22Rv1 (cell line): ENCODE results near the gene TBC1D19.
A peak's percentile ranks its signal among the peaks of the same experiment; 100 is the strongest.
"Not testable (repeated sequence)": the region's sequence is repeated elsewhere in the genome, so short reads cannot be mapped to it uniquely, and the experiment has no call there.

Experiments
- H3K27ac ChIP-seq: fragments of 450-650 bp; 2 replicates; pipeline ENCODE4 v1.5.1; 2017
- ZFX ChIP-seq: fragments of 450-650 bp; IDR thresholded peaks from 2 replicates; pipeline ENCODE4 v1.6.1; 2017; ENCODE audit warnings: antibody characterized with exemption, borderline replicate concordance
- TF ChIP-seq, protein P1 (sequence below): fragments of 450-650 bp; IDR thresholded peaks from 2 replicates; pipeline ENCODE4 v1.5.1; 2017; ENCODE audit warnings: mild to moderate bottlenecking

Gene TBC1D19

DNA sequence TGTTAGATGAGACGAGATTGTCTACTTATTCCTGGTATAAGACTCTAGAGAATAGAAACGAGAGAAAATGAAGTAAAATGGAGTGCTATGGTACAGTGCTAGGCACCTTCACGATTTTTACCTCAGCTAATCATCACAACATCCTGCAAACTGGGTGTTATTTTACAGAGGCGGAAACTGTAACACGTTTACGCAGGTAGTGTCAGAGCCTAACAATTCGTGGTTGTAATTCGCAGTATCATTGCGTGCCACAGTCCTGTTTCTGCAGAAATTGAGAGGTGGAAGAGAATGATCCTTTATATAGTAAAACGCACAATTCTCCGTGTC, 383 bp upstream of the TBC1D19 start:
- peak overlapping the region; percentile 71 for H3K27ac ChIP-seq
- no peak for TF ChIP-seq ZFX
- TF ChIP-seq, protein P1, sequence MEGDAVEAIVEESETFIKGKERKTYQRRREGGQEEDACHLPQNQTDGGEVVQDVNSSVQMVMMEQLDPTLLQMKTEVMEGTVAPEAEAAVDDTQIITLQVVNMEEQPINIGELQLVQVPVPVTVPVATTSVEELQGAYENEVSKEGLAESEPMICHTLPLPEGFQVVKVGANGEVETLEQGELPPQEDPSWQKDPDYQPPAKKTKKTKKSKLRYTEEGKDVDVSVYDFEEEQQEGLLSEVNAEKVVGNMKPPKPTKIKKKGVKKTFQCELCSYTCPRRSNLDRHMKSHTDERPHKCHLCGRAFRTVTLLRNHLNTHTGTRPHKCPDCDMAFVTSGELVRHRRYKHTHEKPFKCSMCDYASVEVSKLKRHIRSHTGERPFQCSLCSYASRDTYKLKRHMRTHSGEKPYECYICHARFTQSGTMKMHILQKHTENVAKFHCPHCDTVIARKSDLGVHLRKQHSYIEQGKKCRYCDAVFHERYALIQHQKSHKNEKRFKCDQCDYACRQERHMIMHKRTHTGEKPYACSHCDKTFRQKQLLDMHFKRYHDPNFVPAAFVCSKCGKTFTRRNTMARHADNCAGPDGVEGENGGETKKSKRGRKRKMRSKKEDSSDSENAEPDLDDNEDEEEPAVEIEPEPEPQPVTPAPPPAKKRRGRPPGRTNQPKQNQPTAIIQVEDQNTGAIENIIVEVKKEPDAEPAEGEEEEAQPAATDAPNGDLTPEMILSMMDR = no peak

DNA sequence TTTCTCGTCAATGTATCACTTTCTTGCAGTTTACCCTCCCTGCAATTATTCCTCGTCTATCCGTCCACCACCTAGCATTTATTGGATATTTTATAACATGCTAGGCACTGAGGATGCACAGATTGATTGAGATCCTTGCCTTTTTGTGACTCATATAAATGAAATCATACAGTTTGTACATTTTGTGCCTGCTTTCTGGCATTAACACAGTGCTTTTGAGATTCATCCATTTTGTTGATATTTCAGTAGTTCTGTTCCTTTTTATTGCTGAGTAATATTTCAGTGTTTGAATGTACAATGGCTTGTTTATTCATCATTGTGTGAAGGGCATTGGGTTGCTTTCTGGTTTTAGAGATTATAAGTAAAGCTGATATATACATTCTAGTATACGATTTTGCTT, 841 bp downstream of the TBC1D19 start:
- TF ChIP-seq, protein P1 = no peak
- TF ChIP-seq ZFX = no peak
- no peak overlapping the region for H3K27ac ChIP-seq

DNA sequence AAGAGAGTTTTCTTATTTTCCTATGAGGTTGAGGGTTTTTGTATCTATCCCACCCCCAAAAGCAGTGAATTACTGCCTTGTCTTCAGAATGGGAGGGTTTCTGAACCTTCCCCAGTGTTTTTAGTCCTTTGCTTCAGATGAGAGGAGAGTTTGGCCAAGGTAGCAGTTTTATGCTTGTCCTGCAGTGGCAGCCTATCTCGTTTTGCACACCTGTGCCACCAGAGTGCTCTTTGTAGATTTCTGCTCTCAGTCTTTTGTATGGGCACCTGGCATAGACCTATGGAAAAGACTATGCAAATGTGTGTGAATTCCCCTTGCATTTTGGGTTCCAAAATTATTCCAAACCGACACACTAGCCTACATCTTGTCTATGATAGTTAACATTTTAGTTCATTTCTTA, 5.8 kb downstream of the TBC1D19 start:
- no peak for TF ChIP-seq ZFX
- TF ChIP-seq, protein P1 = peak; percentile 17; the same call in 1 of the 2 replicates
- no peak overlapping the region for H3K27ac ChIP-seq

DNA sequence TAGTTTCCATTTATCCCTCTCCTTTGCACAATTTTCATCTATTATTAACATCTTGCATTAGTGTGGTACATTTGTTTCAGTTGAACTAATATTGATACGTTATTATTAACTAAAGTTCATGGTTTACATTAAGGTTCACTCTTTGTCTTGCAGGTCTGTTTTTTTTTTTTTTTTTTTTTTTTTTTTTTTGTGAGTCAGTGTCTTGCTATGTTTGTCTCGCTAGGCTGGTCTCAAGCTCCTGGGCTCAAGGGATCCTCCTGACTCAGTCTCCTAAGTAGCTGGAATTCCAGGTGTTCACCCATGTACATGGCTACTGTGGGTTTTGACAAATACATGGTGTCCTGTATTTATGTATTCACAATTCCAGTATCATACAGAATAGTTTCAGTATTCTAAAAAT, 6.8 kb downstream of the TBC1D19 start:
- no peak overlapping the region for H3K27ac ChIP-seq
- TF ChIP-seq, protein P1 = no peak
- TF ChIP-seq ZFX = no peak

DNA sequence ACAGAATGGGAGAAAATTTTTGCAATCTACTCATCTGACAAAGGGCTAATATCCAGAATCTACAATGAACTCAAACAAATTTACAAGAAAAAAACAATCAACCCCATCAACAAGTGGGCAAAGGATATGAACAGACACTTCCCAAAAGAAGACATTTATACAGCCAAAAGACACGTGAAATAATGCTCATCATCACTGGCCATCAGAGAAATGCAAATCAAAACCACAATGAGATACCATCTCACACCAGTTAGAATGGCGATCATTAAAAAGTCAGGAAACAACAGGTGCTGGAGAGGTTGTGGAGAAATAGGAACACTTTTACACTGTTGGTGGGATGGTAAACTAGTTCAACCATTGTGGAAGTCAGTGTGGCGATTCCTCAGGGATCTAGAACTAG, 9.7 kb downstream of the TBC1D19 start:
- H3K27ac ChIP-seq = not testable (repeated sequence)

DNA sequence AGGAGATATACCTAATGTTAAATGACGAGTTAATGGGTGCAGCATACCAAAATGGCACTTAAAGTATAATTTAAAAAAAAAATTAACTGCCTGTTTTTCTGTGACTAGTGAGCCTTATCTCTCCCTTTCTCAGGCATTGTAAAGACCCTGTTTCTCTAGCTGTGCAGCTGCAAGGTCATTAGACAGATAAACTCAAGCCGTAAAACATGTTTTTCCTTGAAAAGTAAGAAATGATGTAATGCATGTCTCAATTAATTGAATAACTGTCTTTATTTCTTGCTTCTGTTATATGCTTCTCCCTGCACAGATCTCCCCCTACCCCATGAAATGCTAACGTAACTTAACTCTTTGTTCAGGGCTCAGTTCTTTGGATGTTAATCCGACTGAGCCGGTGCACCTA, 10.5 kb downstream of the TBC1D19 start:
- H3K27ac ChIP-seq = no peak overlapping the region
- TF ChIP-seq, protein P1 = no peak
- TF ChIP-seq ZFX = no peak

DNA sequence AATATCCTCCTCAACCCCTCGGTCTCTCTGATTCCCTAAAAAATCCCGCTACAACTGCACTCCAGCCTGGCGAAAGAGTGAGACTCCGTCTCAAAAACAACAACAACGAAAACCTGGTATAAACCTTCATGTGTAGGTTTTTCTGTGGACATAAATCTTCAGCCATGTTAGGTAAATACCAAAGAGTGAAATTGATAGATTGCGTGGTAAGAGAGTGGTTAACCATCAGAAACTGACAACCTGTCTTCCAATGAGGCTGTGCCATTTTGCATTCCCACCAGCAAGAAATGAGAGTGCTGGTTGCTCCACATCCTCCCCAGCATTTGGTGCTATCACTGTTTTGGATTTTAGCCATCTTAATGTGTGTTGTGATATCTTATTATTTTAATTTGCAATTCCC, 10.9 kb downstream of the TBC1D19 start:
- TF ChIP-seq, protein P1 = no peak
- no peak for TF ChIP-seq ZFX
- no peak overlapping the region for H3K27ac ChIP-seq

DNA sequence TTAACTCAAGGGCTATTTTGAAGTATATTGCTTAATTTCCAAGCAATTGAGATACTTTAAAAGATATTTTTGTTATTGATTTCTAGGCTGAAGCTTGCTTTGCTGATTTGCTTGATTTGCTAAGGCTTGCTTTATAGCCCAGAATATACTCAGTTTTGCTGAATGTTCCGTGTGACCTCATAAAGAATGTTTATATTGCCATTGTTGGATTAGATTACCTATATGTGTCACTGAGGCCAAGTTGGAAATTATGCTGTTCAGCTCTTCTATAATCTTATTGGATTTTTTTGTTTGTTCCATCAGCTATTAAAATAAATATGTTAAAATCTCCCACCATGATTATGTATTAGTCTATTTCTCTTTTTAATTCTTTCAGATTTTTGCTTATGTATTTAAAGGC, 13.0 kb downstream of the TBC1D19 start:
- no peak overlapping the region for H3K27ac ChIP-seq

More for the DNA sequence above, 13.0 kb downstream of the TBC1D19 start:
- TF ChIP-seq ZFX = no peak
- TF ChIP-seq, protein P1 = no peak
